Stimulated activated memory B cell treated with anti-CD40 and anti-IgM and Interleukin-4, amounts not matched to agents 10 μg/mL and 1 μg/mL and 100 μg/mL, for 72 hours (primary cell): ENCODE data around the gene KRIT1.
"Not testable (repeated sequence)": the region's sequence is repeated elsewhere in the genome, so short reads cannot be mapped to it uniquely, and the experiment has no call there.

Experiments
- ATAC-seq: fragments of 150-1000 bp; cut with Tn5 transposase; 2 replicates; pipeline ENCODE4 v1.10.0; 2021
- H3K27ac Mint-ChIP-seq: one replicate; pipeline ENCODE4 v1.8.0; 2022; ENCODE audit warnings: mild to moderate bottlenecking, mixed read lengths
- H3K27me3 Mint-ChIP-seq: one replicate; pipeline ENCODE4 v1.8.0; 2022; ENCODE audit warnings: mixed read lengths
- H3K36me3 Mint-ChIP-seq: one replicate; pipeline ENCODE4 v1.8.0; 2022; ENCODE audit warnings: mixed read lengths
- H3K4me1 Mint-ChIP-seq: one replicate; pipeline ENCODE4 v1.8.0; 2022; ENCODE audit warnings: mixed read lengths
- H3K4me3 Mint-ChIP-seq: one replicate; pipeline ENCODE4 v1.8.0; 2022; ENCODE audit warnings: mild to moderate bottlenecking, moderate library complexity, mixed read lengths
- H3K9me3 Mint-ChIP-seq: one replicate; pipeline ENCODE4 v1.8.0; 2022; ENCODE audit warnings: mixed read lengths

Gene KRIT1

DNA sequence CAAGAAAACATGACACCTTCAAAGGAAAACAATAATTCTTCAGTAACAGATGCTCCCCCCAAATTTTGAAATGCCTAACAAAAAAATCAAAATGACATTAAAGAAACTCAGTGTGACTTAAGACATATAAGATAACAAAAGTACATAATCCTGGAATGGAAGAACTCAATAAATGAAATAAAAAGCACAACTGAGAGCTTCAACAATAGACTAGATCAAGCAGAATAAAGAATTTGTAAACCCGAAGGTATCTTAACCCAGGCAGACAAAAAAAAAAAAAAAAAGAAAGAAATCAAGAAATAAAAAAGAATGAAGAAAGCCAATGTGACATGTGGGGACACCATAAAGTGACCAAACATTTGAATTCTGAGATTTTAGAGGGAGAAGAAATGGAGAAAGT is 39.0 kb downstream of the KRIT1 start:
- no peaks in the 10 kb centered on the region for H3K27me3 Mint-ChIP-seq
- H3K27ac Mint-ChIP-seq: no peak overlapping the region
- peaks cover 6% of the 10 kb centered on the region for H3K4me1 Mint-ChIP-seq
- no peak for ATAC-seq
- H3K36me3 Mint-ChIP-seq: peaks cover 80% of the 10 kb centered on the region
- H3K4me3 Mint-ChIP-seq: no peak overlapping the region
- peaks cover 13% of the 10 kb centered on the region for H3K9me3 Mint-ChIP-seq

- H3K9me3 Mint-ChIP-seq: peaks cover 13% of the 10 kb centered on the region
- ATAC-seq: no peak
- H3K4me3 Mint-ChIP-seq: no peak overlapping the region
- peaks cover 73% of the 10 kb centered on the region for H3K36me3 Mint-ChIP-seq
- peaks cover 6% of the 10 kb centered on the region for H3K4me1 Mint-ChIP-seq
- H3K27me3 Mint-ChIP-seq: no peaks in the 10 kb centered on the region
- H3K27ac Mint-ChIP-seq: no peak overlapping the region
These were observed 39.7 kb downstream of the KRIT1 start for GRCh38 chr7:92205987-92206386.

DNA sequence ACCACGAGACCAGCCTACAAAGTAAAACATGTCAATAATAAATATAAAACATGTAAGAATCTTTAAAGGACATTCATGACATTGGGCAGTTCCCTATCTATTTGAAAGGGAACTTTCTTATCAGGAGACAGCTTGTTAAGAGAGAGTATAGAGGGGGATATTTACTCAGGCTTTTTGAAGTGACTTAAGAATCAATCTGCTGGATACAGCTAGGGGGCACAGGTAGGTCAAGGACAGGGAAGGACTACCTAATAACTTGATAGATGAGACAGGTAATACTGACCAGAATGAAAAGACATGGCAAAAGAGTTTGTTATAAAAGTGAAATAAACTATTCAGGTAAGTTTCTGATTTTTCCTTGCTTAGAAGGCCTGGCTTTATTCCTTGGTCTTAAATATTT is 44.9 kb downstream of the KRIT1 start:
- Mint-ChIP-seq H3K4me3 (no peak overlapping the region), H3K4me1 (no peaks in the 10 kb centered on the region), H3K36me3 (peaks cover 56% of the 10 kb centered on the region), H3K27me3 (no peaks in the 10 kb centered on the region), H3K27ac (no peak overlapping the region), H3K9me3 (no peaks in the 10 kb centered on the region)
- no peak for ATAC-seq

DNA sequence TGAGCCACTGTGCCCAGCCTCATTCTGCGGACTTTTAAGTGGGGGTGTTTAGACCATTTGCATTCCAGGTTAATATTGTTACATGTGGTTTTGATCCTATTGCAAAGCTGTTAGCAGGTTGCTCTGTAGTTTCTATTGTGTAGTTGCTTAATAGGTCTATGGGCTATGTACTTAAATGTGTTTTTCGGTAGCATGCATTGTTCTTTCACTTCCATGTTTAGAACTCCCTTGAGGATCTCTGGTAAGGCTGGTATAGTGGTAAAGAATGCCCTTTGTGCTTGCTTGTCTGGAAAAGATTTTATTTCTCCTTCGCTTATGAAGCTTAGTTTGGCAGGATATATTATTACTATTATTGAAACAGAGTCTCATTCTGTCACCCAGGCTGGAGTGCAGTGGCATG is 53.4 kb downstream of the KRIT1 start:
- peaks cover 27% of the 10 kb centered on the region for H3K9me3 Mint-ChIP-seq
- peaks cover 28% of the 10 kb centered on the region for H3K36me3 Mint-ChIP-seq
- no peaks in the 10 kb centered on the region for H3K27me3 Mint-ChIP-seq
- H3K4me1 Mint-ChIP-seq: no peaks in the 10 kb centered on the region
- H3K4me3 Mint-ChIP-seq: no peak overlapping the region
- H3K27ac Mint-ChIP-seq: no peak overlapping the region
- peak; percentile 39 for ATAC-seq

GRCh38 chr7:92189246-92189645 is 56.5 kb downstream of the KRIT1 start:
- ATAC-seq, H3K4me3 Mint-ChIP-seq, H3K4me1 Mint-ChIP-seq, H3K36me3 Mint-ChIP-seq, H3K27me3 Mint-ChIP-seq, H3K27ac Mint-ChIP-seq: not testable (repeated sequence)
- H3K9me3 Mint-ChIP-seq: peaks cover 19% of the 10 kb centered on the region

- not testable (repeated sequence) for ATAC-seq, H3K27me3 Mint-ChIP-seq, H3K4me1 Mint-ChIP-seq, H3K36me3 Mint-ChIP-seq, H3K4me3 Mint-ChIP-seq, H3K27ac Mint-ChIP-seq
- peaks cover 14% of the 10 kb centered on the region for H3K9me3 Mint-ChIP-seq
These were observed 61.4 kb downstream of the KRIT1 start for GRCh38 chr7:92184294-92184693.

DNA sequence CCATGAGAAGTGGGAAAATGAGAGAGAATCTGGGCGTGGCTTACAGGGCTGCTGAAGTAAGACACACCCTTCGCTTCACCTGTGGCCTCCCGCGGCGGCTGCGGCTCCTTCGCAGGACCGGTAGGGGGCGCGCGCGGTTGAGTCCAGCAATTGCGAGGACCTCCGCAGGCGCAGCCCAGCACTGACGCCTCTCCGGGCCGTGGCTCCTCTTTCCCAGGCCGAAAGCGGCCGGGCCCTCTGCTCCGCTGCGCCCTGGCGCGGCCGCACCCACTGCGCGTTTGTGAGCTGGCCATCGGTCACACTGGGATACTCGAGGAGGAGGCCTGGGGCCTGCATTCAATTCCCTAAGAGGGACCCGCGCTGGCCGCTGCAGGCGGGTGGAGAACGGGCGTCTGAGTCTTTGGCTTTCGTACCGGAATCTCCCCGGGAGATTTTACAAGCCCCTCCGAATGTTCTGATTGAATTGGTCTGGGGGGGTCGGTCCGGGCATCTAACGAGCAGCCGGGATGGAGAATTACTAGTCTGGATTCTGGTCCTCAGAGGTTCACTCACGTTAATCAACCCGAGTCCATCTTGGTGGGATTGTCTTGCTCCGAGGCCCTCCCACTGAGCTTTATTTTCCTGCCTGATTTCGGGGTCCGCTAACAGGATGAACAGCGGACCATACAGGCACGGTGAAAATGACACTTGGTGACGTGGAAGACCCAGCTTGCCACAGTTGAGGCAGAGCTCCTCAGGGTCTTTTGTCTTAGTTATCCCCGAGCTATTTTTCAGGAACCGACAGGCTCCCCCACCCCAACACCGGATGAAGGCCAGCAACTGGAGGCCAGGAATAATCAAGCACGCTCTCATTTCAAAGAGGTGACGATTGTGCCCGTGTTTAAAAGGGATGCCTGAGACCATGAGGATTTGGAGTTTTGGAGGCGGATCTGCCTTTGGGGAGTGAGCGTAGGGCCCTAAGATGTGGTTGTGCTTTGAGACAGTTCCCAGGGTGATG is 66.5 kb downstream of the KRIT1 start, which contains the start of gene LRRD1:
LRRD1 (minus strand) TSS at position 215 of the 997 bp plus-strand sequence. CDS start 13,940 bp downstream, outside the sequence.
- Mint-ChIP-seq H3K9me3 (peaks cover 7% of the 10 kb centered on the region), H3K4me1 (peaks cover 8% of the 10 kb centered on the region), H3K27ac (no peak within 1 kb of the TSS), H3K36me3 (no peaks in the 10 kb centered on the region), H3K27me3 (no peaks in the 10 kb centered on the region), H3K4me3 (peak within 1 kb of the TSS; percentile 78)
- peak; percentile 99 for ATAC-seq

DNA sequence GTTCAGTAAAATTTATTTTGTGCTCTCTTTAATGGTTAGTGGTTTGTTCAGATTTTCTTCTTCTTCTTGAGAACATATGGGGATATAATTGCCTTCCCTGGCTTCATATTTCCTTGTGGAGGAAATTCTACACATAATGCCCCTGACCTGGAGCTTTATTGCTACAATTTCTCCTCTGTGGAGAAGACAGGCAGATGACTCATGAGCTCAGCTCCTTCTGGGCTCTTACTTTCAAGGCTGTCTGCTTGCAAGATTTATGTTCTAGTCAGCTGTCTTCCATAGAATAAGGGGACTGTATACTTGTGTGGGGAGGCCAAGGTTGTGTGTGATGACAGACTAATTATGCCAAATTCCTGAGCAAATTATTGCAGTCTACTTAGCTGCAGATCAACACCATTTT is 68.4 kb downstream of the KRIT1 start:
- no peak overlapping the region for H3K27ac Mint-ChIP-seq
- H3K4me1 Mint-ChIP-seq: peaks cover 8% of the 10 kb centered on the region
- H3K4me3 Mint-ChIP-seq: no peak overlapping the region
- no peaks in the 10 kb centered on the region for H3K36me3 Mint-ChIP-seq
- peaks cover 3% of the 10 kb centered on the region for H3K9me3 Mint-ChIP-seq
- ATAC-seq: no peak
- H3K27me3 Mint-ChIP-seq: no peaks in the 10 kb centered on the region

DNA sequence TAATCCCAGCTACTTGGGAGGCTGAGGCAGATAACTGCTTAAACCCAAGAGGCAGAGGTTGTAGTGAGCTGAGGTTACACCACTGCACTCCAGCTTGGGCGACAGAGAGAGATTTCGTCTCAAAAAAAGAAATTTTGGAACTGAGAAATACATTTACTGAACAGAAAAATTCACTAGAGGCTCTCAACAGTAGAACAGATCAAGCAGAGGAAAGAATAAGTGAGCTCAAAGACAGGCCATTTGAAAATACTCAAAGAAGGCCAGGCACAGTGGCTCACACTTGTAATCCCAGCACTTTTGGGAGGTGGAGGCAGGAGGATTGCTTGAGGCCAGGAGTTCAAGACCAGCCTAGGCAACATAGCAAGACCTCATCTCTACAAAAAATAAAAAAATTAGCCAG is 76.2 kb downstream of the KRIT1 start:
- Mint-ChIP-seq H3K36me3 (peaks cover 18% of the 10 kb centered on the region), H3K27me3 (peaks cover 22% of the 10 kb centered on the region)
- not testable (repeated sequence) for H3K9me3 Mint-ChIP-seq, ATAC-seq, H3K4me3 Mint-ChIP-seq, H3K27ac Mint-ChIP-seq, H3K4me1 Mint-ChIP-seq

DNA sequence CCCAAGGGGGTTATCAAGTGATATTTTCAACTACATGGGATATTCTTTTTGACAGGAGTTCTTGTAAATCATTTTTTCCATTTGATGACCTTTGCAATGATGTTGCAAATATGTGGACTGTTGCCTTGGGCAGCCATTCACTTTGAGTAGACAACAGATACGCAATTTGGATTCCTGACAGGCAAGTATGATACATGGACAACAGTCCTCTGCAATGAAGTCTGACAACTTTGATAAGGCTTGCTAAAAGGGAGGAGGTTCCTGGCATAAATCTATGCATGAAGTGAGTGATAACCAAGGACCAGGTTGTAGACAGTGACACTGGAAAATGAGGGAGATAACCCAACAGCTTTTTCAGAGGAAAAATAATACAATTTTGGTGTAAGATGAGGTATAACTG is 84.4 kb downstream of the KRIT1 start:
- H3K4me1 Mint-ChIP-seq: no peaks in the 10 kb centered on the region
- no peaks in the 10 kb centered on the region for H3K36me3 Mint-ChIP-seq
- no peaks in the 10 kb centered on the region for H3K9me3 Mint-ChIP-seq
- H3K27me3 Mint-ChIP-seq: no peaks in the 10 kb centered on the region
- no peak for ATAC-seq
- no peak overlapping the region for H3K27ac Mint-ChIP-seq
- no peak overlapping the region for H3K4me3 Mint-ChIP-seq

- ATAC-seq: no peak
- H3K27ac Mint-ChIP-seq: no peak overlapping the region
These were observed 86.8 kb downstream of the KRIT1 start for GRCh38 chr7:92158660-92159575.

GRCh38 chr7:92156990-92157389 is 88.7 kb downstream of the KRIT1 start:
- H3K27ac Mint-ChIP-seq: no peak overlapping the region
- no peak overlapping the region for H3K4me3 Mint-ChIP-seq
- no peaks in the 10 kb centered on the region for H3K27me3 Mint-ChIP-seq
- H3K9me3 Mint-ChIP-seq: no peaks in the 10 kb centered on the region
- no peaks in the 10 kb centered on the region for H3K4me1 Mint-ChIP-seq
- no peak for ATAC-seq
- H3K36me3 Mint-ChIP-seq: no peaks in the 10 kb centered on the region

More at GRCh38 chr7:92158660-92159575, 86.8 kb downstream of the KRIT1 start:
- Mint-ChIP-seq H3K9me3 (no peaks in the 10 kb centered on the region), H3K27me3 (no peaks in the 10 kb centered on the region), H3K36me3 (no peaks in the 10 kb centered on the region), H3K4me3 (no peak overlapping the region), H3K4me1 (no peaks in the 10 kb centered on the region)

DNA sequence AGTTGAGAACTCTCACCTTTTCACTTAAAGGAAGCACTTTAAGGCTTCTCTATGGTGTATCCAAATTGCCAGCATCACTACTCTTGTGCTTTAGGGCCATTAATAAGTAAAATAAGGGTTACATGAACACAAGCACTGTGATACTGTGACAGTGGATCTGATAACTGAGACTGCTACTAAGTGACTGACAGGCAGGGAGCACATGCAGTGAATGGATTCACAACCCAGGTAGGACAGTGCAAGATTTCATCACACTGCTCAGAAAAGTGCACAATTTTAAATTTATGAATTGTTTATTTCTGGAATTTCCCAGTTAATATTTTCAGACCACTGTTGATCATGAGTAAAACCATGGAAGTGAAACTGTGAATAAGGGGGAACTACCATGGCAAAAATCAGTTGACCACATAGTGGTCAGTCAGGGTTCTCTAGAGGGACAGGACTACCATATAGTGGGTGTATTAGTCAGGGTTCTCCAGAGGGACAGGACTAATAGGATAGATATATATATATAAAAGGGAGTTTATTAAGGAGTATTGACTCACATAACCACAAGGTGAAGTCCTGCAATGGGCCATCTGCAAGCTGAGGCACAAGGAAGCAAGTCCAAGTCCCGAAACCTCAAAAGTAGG is 90.5 kb downstream of the KRIT1 start:
- Mint-ChIP-seq H3K4me1 (no peaks in the 10 kb centered on the region), H3K36me3 (no peaks in the 10 kb centered on the region), H3K27me3 (no peaks in the 10 kb centered on the region), H3K4me3 (no peak overlapping the region), H3K9me3 (no peaks in the 10 kb centered on the region), H3K27ac (no peak overlapping the region)
- no peak for ATAC-seq

- H3K4me3 Mint-ChIP-seq: no peak overlapping the region
- H3K27me3 Mint-ChIP-seq: no peaks in the 10 kb centered on the region
- H3K27ac Mint-ChIP-seq: no peak overlapping the region
- H3K36me3 Mint-ChIP-seq: no peaks in the 10 kb centered on the region
- ATAC-seq: no peak
- H3K9me3 Mint-ChIP-seq: no peaks in the 10 kb centered on the region
- H3K4me1 Mint-ChIP-seq: no peaks in the 10 kb centered on the region
These were observed 95.2 kb downstream of the KRIT1 start for GRCh38 chr7:92150450-92151017.
